HEK293T (cell line): ENCODE measurements around the gene ITGB5.

Source experiments
- BHLHE40 ChIP-seq: fragments of 450-650 bp; IDR thresholded peaks from 2 replicates; pipeline ENCODE4 v1.6.1; 2016; ENCODE audit warnings: mild to moderate bottlenecking, moderate library complexity, borderline replicate concordance
- FOXA1 ChIP-seq: fragments of 450-650 bp; IDR thresholded peaks from 2 replicates; pipeline ENCODE4 v1.6.1; 2016; ENCODE audit warnings: mild to moderate bottlenecking
- FOXK2 ChIP-seq: fragments of 450-650 bp; IDR thresholded peaks from 2 replicates; pipeline ENCODE4 v1.6.1; 2016; ENCODE audit warnings: mild to moderate bottlenecking
- FOXM1 ChIP-seq: fragments of 450-650 bp; IDR thresholded peaks from 2 replicates; pipeline ENCODE4 v1.6.1; 2017; ENCODE audit warnings: mild to moderate bottlenecking, borderline replicate concordance
- SUZ12 ChIP-seq: fragments of 450-650 bp; IDR thresholded peaks from 2 replicates; pipeline ENCODE4 v1.6.1; 2016; ENCODE audit warnings: mild to moderate bottlenecking
- TARDBP ChIP-seq: fragments of 450-650 bp; IDR thresholded peaks from 2 replicates; pipeline ENCODE4 v1.6.1; 2016

- TF ChIP-seq FOXK2 (no peak), TARDBP (no peak), SUZ12 (no peak), FOXM1 (no peak), BHLHE40 (no peak), FOXA1 (no peak)
Measured at GRCh38 chr3:124926426-124927101, 39.4 kb upstream of the ITGB5 start.
